ENCODE results near the gene POLDIP3.
"Not testable (repeated sequence)": the region's sequence is repeated elsewhere in the genome, so short reads cannot be mapped to it uniquely, and the experiment has no call there.

The POLDIP3 gene

DNA sequence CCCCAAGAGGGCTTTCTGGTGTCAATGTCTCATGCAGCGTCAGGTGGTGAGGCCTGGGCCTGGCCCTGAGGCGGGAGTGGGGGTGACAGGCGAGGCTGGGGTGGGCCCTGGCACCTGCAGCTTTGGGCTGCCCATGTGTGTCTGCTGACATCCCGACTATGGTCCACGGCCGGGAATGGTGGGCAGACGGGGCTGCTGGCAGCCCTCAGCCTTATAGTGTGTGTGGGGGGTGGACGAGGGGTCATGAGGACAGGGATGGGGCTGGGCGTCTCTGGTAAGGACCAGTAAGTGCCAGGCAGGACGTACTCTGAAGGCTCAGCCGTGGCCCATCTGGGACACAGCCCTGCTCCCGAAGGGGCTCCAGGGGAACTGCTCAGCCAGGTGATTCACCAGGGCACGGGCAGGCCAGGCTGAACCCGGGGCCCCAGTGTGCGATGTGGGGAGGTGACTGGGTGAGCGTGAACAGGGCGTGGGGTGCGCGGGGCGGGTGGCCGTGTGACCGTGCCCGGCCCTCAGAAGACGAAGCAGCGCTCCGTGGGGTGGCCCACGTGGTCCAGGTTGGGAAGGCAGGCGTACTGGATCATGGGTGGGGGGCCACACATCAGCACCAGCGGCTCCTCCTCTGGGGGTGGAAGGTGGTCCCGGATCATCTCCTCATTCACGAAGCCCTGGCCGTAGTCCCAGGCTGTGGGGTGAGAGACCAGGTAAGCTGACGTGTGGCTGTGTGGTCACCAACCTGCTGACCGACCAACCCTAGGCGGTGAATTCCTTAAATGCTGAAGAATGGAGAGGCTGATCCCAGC is 4.8 kb upstream of the POLDIP3 start:
- DNase-seq (ENCODE audit: low spot score): no peak

DNA sequence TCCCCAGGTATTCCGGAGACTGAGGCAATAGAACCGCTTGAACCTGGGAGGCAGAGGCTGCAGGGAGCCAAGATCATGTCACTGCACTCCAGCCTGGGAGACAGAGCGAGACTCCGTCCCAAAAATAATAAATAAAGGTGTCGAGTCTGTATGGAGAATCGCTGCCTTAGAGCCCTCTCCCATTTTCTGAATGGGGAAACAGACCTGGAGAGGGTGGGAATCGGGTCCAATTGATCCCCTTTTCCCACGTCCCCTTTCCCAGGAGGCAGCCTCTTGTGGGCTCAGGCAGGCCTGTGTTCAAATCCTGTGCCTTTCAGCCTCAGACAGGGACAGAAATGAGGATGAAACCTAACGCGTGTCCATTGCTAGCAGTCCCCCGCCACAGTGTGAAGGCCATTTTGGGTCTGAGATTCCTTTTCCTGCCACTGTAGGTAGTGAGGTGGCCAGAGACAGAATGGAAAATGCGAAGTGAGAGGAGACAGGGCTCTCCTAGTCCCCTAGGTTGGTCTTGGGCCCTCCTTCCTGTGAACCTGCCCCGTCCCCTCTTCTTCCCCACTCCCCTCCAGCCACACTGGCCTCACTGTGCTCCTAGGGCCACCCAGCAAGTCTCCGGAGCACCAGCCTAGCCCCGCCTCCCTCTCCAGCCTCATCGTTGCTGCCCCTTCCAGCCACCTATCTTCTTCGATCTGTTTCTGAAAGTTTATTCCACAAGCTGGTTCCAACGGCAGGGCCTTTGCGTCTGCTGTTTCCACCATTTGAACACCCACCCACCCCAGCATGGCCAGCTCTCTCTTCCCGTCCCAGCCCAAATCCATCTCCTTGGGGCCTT is 2.7 kb upstream of the POLDIP3 start:
- DNase-seq (ENCODE audit: low spot score): no peak

- DNase-seq (ENCODE audit: low spot score): not testable (repeated sequence)
These were observed 1.1 kb upstream of the POLDIP3 start for GRCh38 chr22:42615860-42616175.

GRCh38 chr22:42615092-42615859 is 593 bp upstream of the POLDIP3 start:
- DNase-seq (ENCODE audit: low spot score): peak; percentile 85

DNA sequence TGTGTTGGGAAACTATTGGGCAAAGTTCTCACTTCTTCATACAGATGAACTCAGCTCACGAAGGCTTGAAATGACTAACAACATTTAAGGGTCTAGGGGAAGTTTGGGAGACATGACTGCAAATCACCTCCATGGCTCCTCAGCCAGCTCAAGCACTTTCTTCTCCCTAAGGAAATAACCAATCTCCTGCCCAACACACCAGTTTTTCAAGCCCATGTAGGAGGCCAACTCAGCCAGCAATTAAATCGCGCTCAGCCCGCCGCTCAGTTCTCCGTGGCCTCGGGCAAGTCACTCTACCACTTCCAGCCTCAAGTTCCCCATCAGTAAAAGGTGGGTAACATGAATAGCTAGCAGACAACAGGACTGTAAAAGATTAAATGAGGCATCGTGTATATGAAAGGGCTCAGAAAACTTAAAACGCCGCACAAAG is 796 bp downstream of the POLDIP3 start:
- no peak for DNase-seq (ENCODE audit: low spot score)

DNA sequence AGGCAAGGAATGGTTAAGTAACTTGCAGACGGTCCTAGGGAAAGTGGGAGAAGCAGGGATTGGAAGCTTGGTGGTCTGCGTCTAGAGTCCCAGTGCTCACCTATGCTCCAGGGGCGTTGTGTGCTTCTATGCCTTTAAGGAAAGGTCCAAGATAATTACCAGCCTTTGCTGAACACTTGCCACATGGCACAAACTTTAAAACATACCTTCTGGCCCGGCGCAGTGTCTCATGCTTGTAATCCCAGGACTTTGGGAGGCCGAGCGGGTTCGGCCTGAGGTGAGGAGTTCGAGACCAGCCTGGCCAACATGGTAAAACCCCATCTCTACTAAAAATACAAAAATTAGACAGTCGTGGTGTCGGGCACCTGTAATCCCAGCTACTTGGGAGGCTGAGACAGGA is 2.3 kb downstream of the POLDIP3 start:
- DNase-seq (ENCODE audit: low spot score): no peak

GRCh38 chr22:42611051-42611450 is 3.6 kb downstream of the POLDIP3 start:
- no peak for DNase-seq (ENCODE audit: low spot score)

- no peak for DNase-seq (ENCODE audit: low spot score)
These were observed 4.5 kb downstream of the POLDIP3 start for GRCh38 chr22:42610186-42610585.

- DNase-seq (ENCODE audit: low spot score): no peak
These were observed 5.8 kb downstream of the POLDIP3 start for GRCh38 chr22:42608823-42609361.

- no peak for DNase-seq (ENCODE audit: low spot score)
These were observed 6.4 kb downstream of the POLDIP3 start for GRCh38 chr22:42608136-42608822.

DNA sequence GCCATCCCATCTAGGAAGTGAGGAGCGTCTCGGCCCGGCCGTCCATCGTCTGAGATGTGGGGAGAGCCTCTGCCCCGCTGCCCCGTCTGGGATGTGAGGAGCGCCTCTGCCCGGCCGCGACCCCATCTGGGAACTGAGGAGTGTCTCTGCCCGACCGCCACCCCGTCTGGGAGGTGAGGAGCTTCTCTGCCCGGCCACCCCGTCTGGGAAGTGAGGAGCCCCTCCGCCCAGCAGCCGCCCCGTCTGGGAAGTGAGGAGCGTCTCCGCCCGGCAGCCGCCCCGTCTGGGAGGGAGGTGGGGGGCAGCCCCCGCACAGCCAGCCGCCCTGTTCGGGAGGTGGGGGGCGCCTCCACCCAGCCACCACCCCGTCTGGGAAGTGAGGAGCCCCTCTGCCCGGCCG is 7.0 kb downstream of the POLDIP3 start:
- not testable (repeated sequence) for DNase-seq (ENCODE audit: low spot score)

DNA sequence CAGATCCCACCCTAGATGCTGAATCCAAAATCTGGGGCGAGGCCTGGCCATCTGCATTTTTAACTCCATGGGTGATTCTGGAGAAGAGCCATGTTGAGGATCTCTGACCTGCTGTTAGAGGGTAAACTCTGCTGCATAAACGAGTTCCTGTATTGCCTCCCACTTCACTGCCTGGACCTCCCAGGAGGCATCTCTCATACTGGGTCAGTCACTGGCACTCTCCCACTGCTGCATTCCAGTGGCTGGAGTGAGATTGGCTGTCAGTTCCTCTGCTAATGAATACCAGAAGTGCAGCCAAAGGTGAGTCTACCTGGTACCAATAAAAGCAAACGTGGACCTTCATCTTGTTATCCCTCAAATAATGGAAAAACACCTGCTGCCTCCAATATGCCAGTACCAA is 10.3 kb downstream of the POLDIP3 start:
- DNase-seq (ENCODE audit: low spot score): no peak

GRCh38 chr22:42603427-42603826 is 11.3 kb downstream of the POLDIP3 start:
- no peak for DNase-seq (ENCODE audit: low spot score)

DNA sequence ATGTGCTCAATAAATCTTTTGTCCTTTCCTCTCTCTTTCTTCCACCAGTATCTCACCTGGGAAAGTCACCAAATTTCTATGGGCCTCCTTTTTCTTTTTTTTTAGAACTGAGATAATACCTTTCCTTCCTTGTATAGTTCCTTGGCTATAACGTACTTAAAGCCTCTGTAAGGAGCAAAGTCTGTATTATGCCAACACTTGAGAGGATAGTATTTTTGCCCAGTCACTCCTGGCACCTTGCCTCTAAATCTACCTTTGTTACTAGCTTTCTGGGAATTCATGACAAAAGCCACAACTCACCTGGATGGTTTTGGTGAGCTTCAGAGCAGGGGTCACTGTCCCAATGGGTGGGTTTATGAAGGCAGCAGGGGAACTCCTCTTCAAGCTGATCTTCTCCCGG is 12.2 kb downstream of the POLDIP3 start:
- no peak for DNase-seq (ENCODE audit: low spot score)

- no peak for DNase-seq (ENCODE audit: low spot score)
These were observed 12.7 kb downstream of the POLDIP3 start for GRCh38 chr22:42601879-42602465.

- DNase-seq (ENCODE audit: low spot score): no peak
These were observed 17.7 kb downstream of the POLDIP3 start for GRCh38 chr22:42596863-42597530.

DNA sequence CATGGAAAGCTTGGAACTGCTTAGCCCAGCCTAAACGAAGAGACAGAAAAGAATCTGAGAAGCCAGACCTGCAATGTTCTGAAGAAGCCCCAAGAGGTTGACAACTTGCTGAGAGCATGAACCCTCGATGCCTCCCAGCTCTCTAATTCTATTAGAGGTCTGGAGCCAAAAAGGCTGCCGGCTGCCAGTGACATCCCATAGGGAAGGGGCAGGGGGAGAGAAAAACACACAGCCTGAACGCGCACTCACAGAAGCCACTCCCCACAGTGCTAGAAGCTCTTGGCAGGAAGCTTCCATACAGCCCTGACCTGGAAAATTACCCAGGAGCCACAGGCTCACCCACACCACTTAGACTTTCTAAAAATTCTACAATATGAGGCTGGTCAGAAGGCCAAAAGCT is 18.3 kb downstream of the POLDIP3 start:
- DNase-seq (ENCODE audit: low spot score): no peak

- DNase-seq (ENCODE audit: low spot score): no peak
These were observed 19.2 kb downstream of the POLDIP3 start for GRCh38 chr22:42595434-42595833.

DNA sequence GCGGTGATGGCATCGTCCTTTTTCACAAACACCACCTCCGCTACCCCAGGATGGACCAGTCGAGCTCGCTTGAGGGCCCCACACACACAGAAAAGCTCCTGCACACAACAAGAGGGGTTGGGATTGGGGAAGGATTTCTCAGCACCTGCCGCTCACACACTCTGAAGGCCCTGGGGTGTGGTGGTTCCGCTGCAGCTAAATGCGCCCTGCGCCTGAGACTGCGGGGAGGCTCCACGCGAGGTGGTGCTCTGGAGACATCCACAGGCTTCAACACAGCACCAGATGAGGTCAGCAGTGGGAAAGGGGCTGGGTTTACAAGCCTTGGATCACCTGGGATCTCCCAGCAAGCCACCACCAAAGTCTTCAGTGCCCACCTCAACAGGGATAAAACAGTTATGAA is 22.7 kb downstream of the POLDIP3 start:
- DNase-seq (ENCODE audit: low spot score): no peak

- DNase-seq (ENCODE audit: low spot score): no peak
These were observed 27.0 kb downstream of the POLDIP3 start for GRCh38 chr22:42587588-42588175.

Measured in germinal center (tissue), 1 donor.